GM15510 (cell line): ENCODE data around the gene CPT2.

Experiments
- POLR2A ChIP-seq: IDR thresholded peaks from 3 replicates; pipeline ENCODE4 v1.6.1; 2011; ENCODE audit warnings: borderline replicate concordance; ENCODE audit not compliant: insufficient read length; ENCODE audit errors: extremely low read depth

CPT2 gene

DNA sequence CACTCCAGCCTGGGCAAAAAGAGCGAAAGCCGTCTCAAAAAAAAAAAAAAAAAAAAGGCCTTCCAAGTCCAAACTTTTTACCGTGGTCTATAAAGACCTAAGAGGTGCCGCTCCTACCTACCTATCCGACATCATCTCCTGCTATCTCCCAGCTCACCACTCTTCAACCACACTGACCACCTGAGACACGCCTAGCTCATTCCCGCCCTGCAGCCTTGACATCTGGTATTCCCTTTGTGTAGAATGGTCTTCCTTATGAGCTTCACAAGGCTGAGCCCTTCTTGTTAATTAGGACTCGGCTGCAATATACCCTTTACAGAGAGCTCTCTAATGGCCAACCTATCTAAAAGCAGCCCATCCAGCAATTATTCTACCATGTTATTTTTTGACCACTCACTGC is 41.0 kb downstream of the CPT2 start:
- no peak for TF ChIP-seq POLR2A

- TF ChIP-seq POLR2A = peak; percentile 73
Observed at GRCh38 chr1:53238197-53239155, 41.9 kb downstream of the CPT2 start, which contains the start of gene MAGOH. TSS of gene MAGOH (minus strand) at chr1:53238518. CDS start at chr1:53238448, 70 bp downstream.

DNA sequence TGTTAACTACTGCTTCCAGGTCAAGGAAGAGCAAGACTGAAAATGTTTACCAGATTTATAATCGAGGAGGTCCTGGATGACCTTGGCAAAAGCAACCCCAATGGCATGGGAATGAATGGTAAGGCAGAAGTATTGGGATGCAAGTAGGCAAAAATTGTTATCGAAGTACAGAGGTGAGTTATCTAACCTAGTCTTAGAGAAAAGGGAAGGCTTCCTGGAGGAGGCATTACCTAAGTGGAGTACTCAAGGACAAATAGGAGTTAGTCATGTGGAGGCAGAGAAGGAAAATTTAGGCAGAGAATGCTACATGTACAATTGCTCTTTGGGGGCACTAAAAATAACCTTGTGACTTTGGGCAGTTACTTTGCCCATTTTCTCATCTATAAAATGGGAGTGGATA is 45.2 kb downstream of the CPT2 start:
- TF ChIP-seq POLR2A = no peak

DNA sequence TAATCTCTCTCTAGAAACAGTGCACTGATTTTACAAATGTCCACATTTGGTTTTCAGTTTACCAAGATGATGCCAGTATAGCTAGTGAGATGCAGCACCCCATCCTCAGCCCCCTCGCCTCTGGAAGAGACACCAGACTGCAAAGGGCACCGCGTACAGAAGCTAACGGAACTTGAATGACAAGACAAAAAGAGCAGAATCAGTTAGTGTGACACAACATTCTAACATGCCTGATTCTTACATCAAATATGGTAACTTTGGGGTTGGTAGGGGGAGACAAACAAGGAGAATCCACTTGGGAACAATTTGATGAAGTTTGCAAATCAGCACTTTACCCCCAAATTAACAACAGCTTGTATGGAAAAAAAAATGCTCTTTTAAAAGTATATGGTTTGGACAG is 45.8 kb downstream of the CPT2 start:
- TF ChIP-seq POLR2A = no peak

GRCh38 chr1:53244141-53244540 is 47.5 kb downstream of the CPT2 start:
- TF ChIP-seq POLR2A = no peak

DNA sequence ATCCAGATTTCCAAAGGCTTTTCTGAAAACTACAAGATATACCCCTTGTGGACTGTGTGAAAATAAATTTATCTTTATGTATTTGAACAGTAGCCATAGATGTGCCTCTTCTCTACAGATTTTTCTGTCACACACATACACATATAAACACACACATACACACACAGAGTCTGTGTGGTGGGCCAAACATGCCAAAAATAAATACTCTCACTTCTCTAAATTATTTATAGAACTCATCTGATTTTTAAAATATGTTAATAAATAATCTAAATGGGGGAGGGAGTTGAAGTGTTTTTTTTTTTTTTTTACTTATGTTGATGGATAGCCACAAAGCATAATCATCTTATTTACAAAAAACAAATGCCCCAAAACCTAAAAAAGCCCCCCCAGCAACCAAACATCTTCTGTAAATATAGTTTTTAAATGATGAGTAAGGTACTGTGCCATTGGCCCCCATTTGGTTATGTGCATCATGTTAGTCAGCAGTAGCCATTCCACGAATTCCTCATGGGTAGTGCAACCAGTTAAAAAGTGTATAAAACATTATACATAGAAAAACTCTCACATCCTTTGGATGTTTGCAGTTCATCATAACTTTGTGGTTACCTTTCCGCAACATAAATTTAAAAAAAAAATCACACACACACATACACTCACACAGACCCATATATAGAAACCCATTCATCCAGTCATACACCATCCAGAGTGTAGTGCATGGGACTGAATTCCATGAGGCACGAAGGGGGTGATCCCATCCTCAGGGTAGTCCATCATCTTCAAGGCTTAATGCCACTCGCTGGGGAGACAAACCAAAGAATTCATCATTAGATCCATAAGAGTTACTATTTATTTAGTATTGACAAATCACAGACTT is 49.9 kb downstream of the CPT2 start:
- TF ChIP-seq POLR2A = no peak

DNA sequence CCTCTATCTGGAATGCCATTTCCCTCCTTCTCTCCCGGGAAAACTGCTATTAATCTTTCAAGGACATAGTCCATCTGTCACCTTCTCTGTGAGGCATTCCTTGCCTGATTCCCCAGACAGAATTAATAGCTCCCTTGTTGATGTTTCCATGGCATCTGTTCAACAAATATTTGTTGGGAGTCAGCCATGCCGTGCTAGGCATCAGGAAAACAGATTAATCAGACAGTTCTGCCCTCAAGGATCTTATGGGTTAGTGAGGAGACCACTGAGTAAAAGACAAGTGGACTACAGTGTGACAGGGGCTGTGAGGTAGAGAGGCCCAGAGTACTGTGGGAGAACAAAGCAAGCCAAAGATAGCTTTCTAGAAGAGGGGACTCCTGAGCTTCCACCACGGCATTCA is 53.1 kb downstream of the CPT2 start:
- TF ChIP-seq POLR2A = no peak

DNA sequence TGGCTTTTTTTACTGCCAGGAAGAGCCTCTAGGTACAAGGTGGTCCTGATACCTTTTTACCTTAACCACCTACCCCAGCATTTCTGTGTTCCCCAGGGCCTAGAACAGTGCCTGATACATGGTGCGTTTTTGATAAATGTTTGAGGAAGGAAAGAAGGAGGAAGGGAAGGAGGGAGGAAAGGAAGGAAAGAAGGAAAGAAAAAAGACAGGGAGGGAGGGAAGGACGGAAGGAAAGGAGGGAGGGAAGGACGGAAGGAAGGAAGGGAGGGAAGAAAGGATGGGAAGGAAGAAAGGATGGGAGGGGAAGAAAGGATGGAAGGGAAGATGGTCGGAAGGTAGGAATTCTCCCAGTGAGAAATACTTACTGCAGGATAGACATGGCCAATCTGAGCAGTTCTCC is 53.7 kb downstream of the CPT2 start:
- no peak for TF ChIP-seq POLR2A

- no peak for TF ChIP-seq POLR2A
Observed at GRCh38 chr1:53254011-53254640, 57.5 kb downstream of the CPT2 start.

DNA sequence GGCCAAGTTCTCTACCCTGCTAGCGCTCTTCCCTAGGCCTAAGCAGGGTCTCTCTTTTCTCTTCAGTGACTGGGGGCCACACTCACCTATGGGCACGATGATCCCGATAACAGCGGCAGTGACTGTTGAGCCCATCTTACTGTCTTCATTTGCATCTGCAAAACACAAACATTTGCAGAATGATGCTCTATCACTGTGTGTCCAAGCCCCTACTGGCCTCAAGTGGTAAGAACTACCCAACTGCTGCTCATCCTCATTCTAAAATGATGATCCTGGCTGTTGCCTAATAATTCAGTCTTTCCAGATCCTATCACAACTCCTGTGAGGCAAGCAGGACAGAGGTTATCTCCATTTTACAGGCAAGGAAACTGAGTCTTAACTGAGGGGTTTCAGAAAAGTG is 58.4 kb downstream of the CPT2 start:
- TF ChIP-seq POLR2A = no peak

GRCh38 chr1:53256511-53257453 is 60.2 kb downstream of the CPT2 start:
- no peak for TF ChIP-seq POLR2A

DNA sequence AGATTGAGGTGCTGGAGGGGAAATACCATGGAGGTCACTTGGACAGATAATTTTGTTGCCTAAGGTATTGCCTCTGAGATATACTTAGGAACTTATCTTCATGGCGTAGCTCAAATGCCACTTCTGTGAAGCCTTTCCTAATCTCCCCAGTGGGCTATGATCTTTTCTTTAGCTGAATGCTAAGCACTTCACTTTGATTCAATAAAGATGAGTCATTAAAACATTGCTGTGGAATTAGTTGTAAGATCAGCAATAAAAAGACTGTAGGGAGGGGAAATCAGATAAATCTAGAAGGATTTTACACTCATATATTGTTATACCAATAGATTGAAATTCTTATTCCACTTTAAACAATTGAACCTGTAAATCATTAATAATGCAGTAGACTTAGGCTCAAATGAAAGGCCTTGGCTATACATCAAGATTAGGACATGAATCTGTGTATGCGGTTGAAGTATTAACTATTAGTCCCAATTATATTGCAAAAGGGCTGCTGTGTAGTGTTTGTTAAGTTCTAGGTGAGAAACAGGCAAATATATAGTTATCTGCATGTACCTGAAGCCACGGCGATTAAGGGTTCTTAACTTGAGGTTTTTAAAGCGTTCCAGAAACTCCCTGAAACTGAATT is 60.9 kb downstream of the CPT2 start:
- no peak for TF ChIP-seq POLR2A

DNA sequence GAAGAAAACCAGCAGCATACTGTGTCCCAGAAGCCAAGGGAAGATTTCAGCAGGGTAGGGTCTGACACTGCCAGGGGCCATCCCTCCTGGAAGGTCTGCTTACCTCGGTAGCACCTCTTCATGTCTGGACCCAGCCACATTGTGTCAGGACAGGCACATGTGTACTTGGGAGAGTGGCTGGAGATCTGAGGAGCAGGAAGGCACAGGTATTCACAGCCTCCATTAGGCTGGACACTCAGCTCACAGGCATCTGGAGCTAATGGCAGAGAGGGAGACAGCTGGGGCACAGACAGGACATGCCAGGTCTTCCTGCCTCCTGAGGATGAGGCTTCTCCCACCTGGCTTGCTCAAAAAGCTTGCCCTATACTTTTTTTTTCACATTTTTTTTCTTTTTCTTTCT is 61.6 kb downstream of the CPT2 start:
- TF ChIP-seq POLR2A = no peak
